GM12878 (cell line): Measurements from ENCODE around the gene CDYL2. TPM values are rescaled to one million over a fixed set of nuclear protein-coding genes. Genes with fewer than 3 reads are reported as not detected.

Experiments
- ATAC-seq: fragments of 200-7000 bp; cut with Tn5 transposase; 3 replicates; pipeline ENCODE4 v1.9.1; 2020; ENCODE audit warnings: mild to moderate bottlenecking, moderate library complexity
- BruUV-seq: library from RNA; stranded (reverse); fragments of 400-500 nt; replicated peaks from 2 replicates; lab custom pipeline; 2021; lab: Mats Ljungman, UMichigan
- CTCF ChIA-PET: fragments of 300-600 bp; sonication (Branson Sonifier 250); formaldehyde crosslinking; extraction: SDS; loops from one replicate; lab custom pipeline; 2021; ENCODE audit warnings: inconsistent platforms; lab: Yijun Ruan, JAX
- POLR2A ChIA-PET: fragments of 350-600 bp; formaldehyde crosslinking; extraction: SDS; loops from one replicate; lab custom pipeline; 2021; ENCODE audit warnings: inconsistent platforms; lab: Charles Lee
- RAD21 ChIA-PET: fragments of 300-600 bp; sonication (Branson Sonifier 250); formaldehyde crosslinking; loops from one replicate; lab custom pipeline; 2023; ENCODE audit warnings: antibody characterized with exemption; ENCODE audit not compliant: unreplicated experiment; lab: Charles Lee
- SMC1A ChIA-PET: fragments of 300-600 bp; sonication (Branson Sonifier 250); formaldehyde crosslinking; loops from one replicate; lab custom pipeline; 2023; ENCODE audit not compliant: unreplicated experiment, uncharacterized antibody; lab: Charles Lee
- DNase-seq: peaks from one replicate; pipeline ENCODE4 v3.0.0-alpha.2; 2011; ENCODE audit warnings: low read depth, low spot score
- FAIRE-seq: peaks from 3 replicates; lab custom pipeline; 2011; peaks lifted over from hg19 to GRCh38; lab: Jason Lieb, UNC
- H2AFZ ChIP-seq: 2 replicates; pipeline ENCODE4 v1.6.0; 2011; ENCODE audit warnings: low read depth, low read length, control low read depth; ENCODE audit not compliant: control insufficient read depth
- H3K27ac ChIP-seq: 2 replicates; pipeline ENCODE4 v1.5.1; 2011; ENCODE audit warnings: control low read depth; ENCODE audit not compliant: control insufficient read depth, insufficient read depth
- H3K27me3 ChIP-seq, 2 experiments: replicated peaks in 1 of 2; 2 replicates each; pipeline versions ENCODE4 v1.6.0 to v1.6.1; 2011; ENCODE audit warnings: low read length in 1 of 2; ENCODE audit not compliant: control insufficient read depth in 2 of 2, insufficient read depth in 2 of 2
- H3K36me3 ChIP-seq, 2 experiments: 2 replicates each; pipeline ENCODE4 v1.5.1; 2011; ENCODE audit warnings: low read length in 1 of 2; ENCODE audit not compliant: control insufficient read depth in 2 of 2, insufficient read depth in 2 of 2
- H3K4me1 ChIP-seq: 2 replicates; pipeline ENCODE4 v1.6.1; 2011; ENCODE audit warnings: mild to moderate bottlenecking, low read length, moderate library complexity, mixed read lengths; ENCODE audit not compliant: control insufficient read depth, insufficient read depth
- H3K4me2 ChIP-seq: 2 replicates; pipeline ENCODE4 v1.6.0; 2011; ENCODE audit warnings: control low read depth; ENCODE audit not compliant: control insufficient read depth, insufficient read depth
- H3K4me3 ChIP-seq: fragments of 200-600 bp; sonication (generic); 2 replicates; pipeline ENCODE4 v1.5.1; 2016
- H3K79me2 ChIP-seq: 2 replicates; pipeline ENCODE4 v1.6.0; 2011; ENCODE audit warnings: low read length; ENCODE audit not compliant: control insufficient read depth, insufficient read depth
- H3K9ac ChIP-seq: 2 replicates; pipeline ENCODE4 v1.8.0; 2011; ENCODE audit warnings: low read length, control low read depth, mixed read lengths; ENCODE audit not compliant: control insufficient read depth, insufficient read depth
- H3K9me3 ChIP-seq: replicated peaks from 3 replicates; pipeline ENCODE4 v1.5.1; 2011; ENCODE audit warnings: mild to moderate bottlenecking, low read length; ENCODE audit not compliant: control insufficient read depth, insufficient read depth
- H4K20me1 ChIP-seq: 2 replicates; pipeline ENCODE4 v1.6.0; 2011; ENCODE audit not compliant: control insufficient read depth, insufficient read depth
- BCL11A ChIP-seq: IDR thresholded peaks from 2 replicates; pipeline ENCODE4 v1.6.1; 2011; ENCODE audit warnings: low read depth, low read length
- CHD2 ChIP-seq: IDR thresholded peaks from 2 replicates; pipeline ENCODE4 v1.6.1; 2011; ENCODE audit warnings: low read depth, low read length, improper control_type of control experiment, borderline replicate concordance
- CREM ChIP-seq: IDR thresholded peaks from 2 replicates; pipeline ENCODE4 v1.6.1; 2014; ENCODE audit warnings: antibody characterized with exemption, low read depth
- EZH2 ChIP-seq: IDR thresholded peaks from 2 replicates; pipeline ENCODE4 v1.6.1; 2012; ENCODE audit warnings: low read depth, mild to moderate bottlenecking, control low read depth, inconsistent platforms, low read length, borderline replicate concordance; ENCODE audit not compliant: control insufficient read depth
- IKZF2 ChIP-seq, 2 experiments: fragments of 450-650 bp; IDR thresholded peaks; 2 replicates each; pipeline ENCODE4 v1.6.1; 2017; ENCODE audit warnings: mild to moderate bottlenecking in 2 of 2, moderate library complexity in 2 of 2
- LARP7 ChIP-seq: fragments of 450-650 bp; IDR thresholded peaks from 2 replicates; pipeline ENCODE4 v1.6.1; 2017; ENCODE audit warnings: mild to moderate bottlenecking
- MAX ChIP-seq: IDR thresholded peaks from 2 replicates; pipeline ENCODE4 v1.6.1; 2012; ENCODE audit warnings: low read depth, low read length, improper control_type of control experiment
- MXI1 ChIP-seq: fragments of 150-350 bp; IDR thresholded peaks from 2 replicates; pipeline ENCODE4 v1.6.1; 2011; ENCODE audit warnings: low read depth, mild to moderate bottlenecking, inconsistent platforms, low read length, improper control_type of control experiment
- NBN ChIP-seq: fragments of 450-650 bp; IDR thresholded peaks from 2 replicates; pipeline ENCODE4 v1.6.1; 2016
- PAX5 ChIP-seq: IDR thresholded peaks from 2 replicates; pipeline ENCODE4 v1.6.1; 2011; ENCODE audit warnings: low read depth, low read length, borderline replicate concordance
- RB1 ChIP-seq: fragments of 450-650 bp; formaldehyde crosslinking; IDR thresholded peaks from 2 replicates; pipeline ENCODE4 v1.6.1; 2017; ENCODE audit warnings: mild to moderate bottlenecking, borderline replicate concordance
- RELB ChIP-seq: fragments of 450-650 bp; IDR thresholded peaks from 2 replicates; pipeline ENCODE4 v1.6.1; 2017; ENCODE audit warnings: low read depth, mild to moderate bottlenecking, moderate library complexity
- SMAD1 ChIP-seq: fragments of 450-650 bp; IDR thresholded peaks from 2 replicates; pipeline ENCODE4 v1.6.1; 2018; ENCODE audit warnings: mild to moderate bottlenecking, low read depth; ENCODE audit not compliant: partially characterized antibody
- SREBF1 ChIP-seq: IDR thresholded peaks from 2 replicates; pipeline ENCODE4 v1.6.1; 2012; ENCODE audit warnings: mild to moderate bottlenecking, low read length
- STAT3 ChIP-seq: IDR thresholded peaks from 2 replicates; pipeline ENCODE4 v1.6.1; 2011; ENCODE audit warnings: low read depth, low read length, improper control_type of control experiment
- TAF1 ChIP-seq: IDR thresholded peaks from 2 replicates; pipeline ENCODE4 v1.6.1; 2011; ENCODE audit warnings: mild to moderate bottlenecking, low read depth, low read length, borderline replicate concordance
- TCF3 ChIP-seq: IDR thresholded peaks from 2 replicates; pipeline ENCODE4 v1.6.1; 2012; ENCODE audit warnings: low read depth, mild to moderate bottlenecking, low read length, borderline replicate concordance; ENCODE audit not compliant: insufficient read depth
- WRNIP1 ChIP-seq: IDR thresholded peaks from 2 replicates; pipeline ENCODE4 v1.6.1; 2011; ENCODE audit warnings: low read depth, low read length, improper control_type of control experiment, borderline replicate concordance
- ZNF622 ChIP-seq: fragments of 450-650 bp; IDR thresholded peaks from 2 replicates; pipeline ENCODE4 v1.6.1; 2017; ENCODE audit warnings: mild to moderate bottlenecking, inconsistent platforms
- WGBS: methylation state at CpG from one replicate; pipeline ENCODE4 v1.1.6; 2016; ENCODE audit warnings: low lambda C conversion rate; ENCODE audit not compliant: insufficient replicate concordance, insufficient coverage; ENCODE audit errors: missing lambda C conversion rate; 5-methylcytosine and 5-hydroxymethylcytosine counted together
- in situ Hi-C: fragments of 300-500 bp; cut with MboI; formaldehyde crosslinking; loops from 9 replicates; pipeline ENCODE4 v1.14.3; 2018; ENCODE audit warnings: mixed read lengths
- intact Hi-C: fragments of 100-400 bp; cut with micrococcal nuclease; formaldehyde crosslinking; loops from one replicate; pipeline ENCODE4 v1.14.2; 2022; ENCODE audit not compliant: unreplicated experiment
- polyA plus RNA-seq, 11 experiments: library from polyadenylated mRNA; depleted of rRNA in 4 of 11; unstranded in 6 of 11; stranded (reverse) in 5 of 11; fragments of >200 nt; fragmentation: Nextera tagmentation in 4 of 11; fragmentation: Illumina TruSeq in 1 of 11; extraction: Ambion mirVana in 4 of 11; extraction: Trizol in 1 of 11; gene quantifications; 1 replicate in 1 of 11; 2 replicates in 10 of 11; pipeline versions ENCODE4 v1.2.1 to v1.2.3, GENCODE V29; 2011 to 2016; ENCODE audit warnings: inconsistent platforms in 2 of 11, missing spikeins in 2 of 11, low read depth in 1 of 11
- total RNA-seq, 4 experiments: library from RNA; depleted of rRNA in 3 of 4; stranded (reverse); fragments of >200 nt in 3 of 4; fragmentation: Illumina TruSeq in 1 of 4; extraction: Trizol in 1 of 4; gene quantifications; 2 replicates each; pipeline versions ENCODE4 v1.2.1 to v1.2.3, GENCODE V29; 2013 to 2021

The CDYL2 gene
- total and polyA plus RNA-seq, 10 of the 15 experiments (the other 5 are each of a cell fraction or from before 2014, with no cell fraction given), result 0.27 to 22.9 (median 3.9) TPM

- Histone ChIP-seq H3K4me3 (no peak overlapping the region), H3K9me3 (no peaks in the 10 kb centered on the region; the same call in 2 of the 3 replicates), H3K36me3 (no peaks in the 10 kb centered on the region), H3K4me2 (no peak overlapping the region), H3K27me3 (peaks cover 0 to 2% of the 10 kb centered on the region in 2 experiments; a peak in 1 of 4 replicates), H2AFZ (no peak overlapping the region), H3K79me2 (no peaks in the 10 kb centered on the region)
- ChIA-PET POLR2A (no interaction called here), CTCF (no interaction called here), RAD21 (no interaction called here)
- no peak for FAIRE-seq
- 82% methylated on average over 4 of the region's 4 CpGs for WGBS
- in situ Hi-C loops (no loop called here), intact Hi-C loops (no loop called here)
- no TSS peak for BruUV-seq
- TF ChIP-seq TCF3, result no peak
- no peak for TF ChIP-seq EZH2
- no peak for TF ChIP-seq SMAD1
- TF ChIP-seq WRNIP1, result no peak
- no peak for TF ChIP-seq STAT3
- no peak for TF ChIP-seq CHD2
- TF ChIP-seq IKZF2 (IDR thresholded peaks at IDR 0.05), result no peak
- TF ChIP-seq, all 136 proteins: peak for 0
- Histone ChIP-seq H3K27ac (no peak overlapping the region), H4K20me1 (no peaks in the 10 kb centered on the region), H3K4me1 (no peaks in the 10 kb centered on the region), H3K9ac (no peak overlapping the region)
- SMC1A ChIA-PET, result no interaction called here
- ATAC-seq (no peak), DNase-seq (no peak)
Measured at GRCh38 chr16:80802138-80802537, 2.3 kb downstream of the CDYL2 start.

- H3K4me2 ChIP-seq, result no peak overlapping the region
- FAIRE-seq, result no peak
- H3K9ac ChIP-seq, result no peak overlapping the region
- ChIA-PET RAD21 (no interaction called here), POLR2A (no interaction called here), CTCF (no interaction called here), SMC1A (no interaction called here)
- intact Hi-C loops, result no loop called here
- H3K27ac ChIP-seq, result no peak overlapping the region
- H3K27me3 ChIP-seq, result no peaks in the 10 kb centered on the region
- H3K36me3 ChIP-seq, result no peaks in the 10 kb centered on the region
- in situ Hi-C loops, result no loop called here
- H3K4me3 ChIP-seq, result no peak overlapping the region
- H3K9me3 ChIP-seq, result no peaks in the 10 kb centered on the region
- H4K20me1 ChIP-seq, result no peaks in the 10 kb centered on the region
- BruUV-seq, result no TSS peak
- H2AFZ ChIP-seq, result no peak overlapping the region
- no peak for DNase-seq
- H3K79me2 ChIP-seq, result no peaks in the 10 kb centered on the region
- ATAC-seq, result no peak
- H3K4me1 ChIP-seq, result no peaks in the 10 kb centered on the region
- WGBS, result 74% methylated on average over 3 of the region's 3 CpGs
- TF ChIP-seq MXI1 (no peak), BCL11A (no peak), MAX (no peak), RELB (no peak), CREM (no peak), TAF1 (no peak), RB1 (no peak), ZNF622 (no peak), LARP7 (no peak), NBN (no peak), PAX5 (no peak), SREBF1 (no peak)
Measured at GRCh38 chr16:80794071-80794470, 10.3 kb downstream of the CDYL2 start.
